ENCODE measurements around the gene MRGPRD.

Gene MRGPRD

GRCh38 chr11:68965901-68966853, 14.6 kb downstream of the MRGPRD start:
- DNase-seq, result no peak

DNA sequence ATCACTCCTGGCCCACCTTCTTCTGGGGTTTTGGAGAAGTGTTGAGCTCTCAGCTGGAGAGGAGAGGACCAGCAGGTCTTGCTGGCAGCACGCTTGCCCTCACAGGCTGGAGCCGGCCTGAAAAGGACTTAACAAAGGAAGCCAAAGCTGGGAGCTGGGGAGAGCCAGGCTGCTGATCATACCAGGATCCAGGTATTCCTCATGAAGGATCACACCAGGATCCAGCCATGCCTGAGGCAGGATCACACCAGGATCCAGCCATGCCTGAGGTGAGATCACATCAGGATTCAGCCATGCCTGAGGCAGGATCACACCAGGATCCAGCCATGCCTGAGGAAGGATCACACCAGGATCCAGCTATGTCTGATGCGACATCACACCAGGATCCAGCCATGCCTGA, 17.0 kb downstream of the MRGPRD start:
- DNase-seq, result no peak

- DNase-seq, result no peak
Observed at GRCh38 chr11:68962527-68963250, 18.1 kb downstream of the MRGPRD start.

GRCh38 chr11:68961245-68961644, 19.5 kb downstream of the MRGPRD start:
- no peak for DNase-seq

GRCh38 chr11:68960294-68961071, 20.3 kb downstream of the MRGPRD start:
- no peak for DNase-seq

- DNase-seq, result no peak
Observed at GRCh38 chr11:68959465-68960293, 21.1 kb downstream of the MRGPRD start.

DNA sequence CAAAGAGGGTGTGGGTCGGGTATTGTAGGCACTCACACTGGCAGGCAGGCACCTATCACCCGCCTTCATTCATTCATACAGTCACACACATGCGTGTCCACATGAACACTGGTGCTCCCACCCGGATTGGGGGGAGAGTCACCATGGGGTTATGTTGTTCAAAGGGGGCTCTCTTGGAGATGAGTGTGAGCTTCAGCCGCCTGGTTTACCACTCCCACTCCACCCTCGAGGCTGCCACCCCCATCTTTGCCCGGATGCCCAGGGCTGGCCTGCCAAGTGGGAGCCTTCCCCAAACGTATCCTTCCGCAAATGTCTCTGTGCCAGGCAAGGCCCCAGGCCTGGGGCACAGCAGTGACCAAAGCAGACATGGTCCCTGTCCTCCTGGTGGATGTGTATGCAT, 22.6 kb downstream of the MRGPRD start:
- DNase-seq, result no peak

DNA sequence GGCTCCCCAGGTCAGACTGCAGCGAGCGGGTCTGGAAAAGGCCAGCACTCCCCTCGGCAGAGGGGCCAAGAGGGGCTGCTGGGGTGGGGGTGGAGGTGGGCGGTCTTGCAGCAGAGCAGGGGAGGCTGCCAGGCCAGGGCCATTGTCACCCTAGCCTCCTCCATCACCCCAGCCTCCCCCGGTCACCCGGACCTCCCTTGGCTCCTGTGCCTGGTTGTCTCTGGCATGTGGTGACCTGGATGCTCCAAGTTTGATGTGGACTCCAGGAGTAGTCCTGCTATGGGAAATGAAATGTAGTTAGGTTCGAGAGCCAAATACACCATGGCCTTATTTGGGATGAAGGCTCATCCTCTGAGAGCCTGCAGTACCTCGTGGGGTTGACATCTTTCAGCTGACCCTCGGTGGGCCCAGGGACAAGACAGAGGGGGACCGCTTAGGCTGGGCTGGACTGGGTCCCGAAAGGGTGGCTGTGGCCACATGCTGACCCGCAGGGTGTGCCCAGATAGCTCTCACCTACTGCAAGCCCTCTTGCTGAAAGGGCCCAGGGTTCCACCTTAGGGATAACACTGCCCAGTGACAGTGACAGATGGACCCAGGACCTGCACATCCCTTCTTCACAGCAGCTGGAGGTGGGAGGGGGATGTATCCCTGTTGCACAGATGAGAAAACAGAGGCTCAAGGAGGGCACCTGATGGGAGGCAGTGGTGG, 24.1 kb downstream of the MRGPRD start:
- no peak for DNase-seq

DNA sequence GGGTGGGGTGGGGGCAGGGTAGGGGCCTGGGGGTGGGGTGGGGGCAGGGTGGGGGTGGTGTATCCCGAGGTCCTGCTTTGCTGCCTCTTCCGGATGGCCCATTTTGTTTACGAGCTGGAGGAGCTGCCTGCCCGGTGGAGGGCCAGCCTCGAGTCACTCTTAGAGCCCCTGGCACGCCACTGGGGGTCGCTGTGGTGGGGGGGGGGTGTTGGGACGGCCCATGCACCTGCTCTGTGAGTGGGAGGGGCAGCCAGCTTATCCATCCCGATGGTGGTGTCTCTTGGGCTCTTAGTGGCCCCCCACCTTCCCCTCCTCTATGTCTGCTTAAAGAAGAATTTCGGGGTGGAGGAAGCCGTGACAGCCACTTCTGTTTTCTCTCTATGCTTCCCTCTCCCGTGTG, 24.6 kb downstream of the MRGPRD start:
- DNase-seq, result peak; percentile 27

DNA sequence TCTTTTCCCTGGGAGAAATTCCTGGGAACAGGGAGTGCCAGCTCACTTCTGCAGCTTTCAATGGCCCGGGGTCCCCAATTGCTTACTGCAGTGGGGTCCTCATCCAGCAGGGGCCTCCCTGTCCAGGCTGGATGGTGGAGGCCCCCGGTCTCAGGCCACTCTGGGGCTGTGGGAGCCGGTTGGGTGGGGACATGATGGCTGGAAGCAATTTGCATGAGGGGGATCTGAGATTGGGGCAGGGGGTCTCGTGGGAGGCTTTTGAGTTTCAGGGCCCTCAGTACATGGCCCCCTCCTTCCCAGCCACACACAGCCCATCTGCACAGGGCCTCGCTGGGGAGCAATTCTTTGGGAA, 25.2 kb downstream of the MRGPRD start:
- no peak for DNase-seq

DNA sequence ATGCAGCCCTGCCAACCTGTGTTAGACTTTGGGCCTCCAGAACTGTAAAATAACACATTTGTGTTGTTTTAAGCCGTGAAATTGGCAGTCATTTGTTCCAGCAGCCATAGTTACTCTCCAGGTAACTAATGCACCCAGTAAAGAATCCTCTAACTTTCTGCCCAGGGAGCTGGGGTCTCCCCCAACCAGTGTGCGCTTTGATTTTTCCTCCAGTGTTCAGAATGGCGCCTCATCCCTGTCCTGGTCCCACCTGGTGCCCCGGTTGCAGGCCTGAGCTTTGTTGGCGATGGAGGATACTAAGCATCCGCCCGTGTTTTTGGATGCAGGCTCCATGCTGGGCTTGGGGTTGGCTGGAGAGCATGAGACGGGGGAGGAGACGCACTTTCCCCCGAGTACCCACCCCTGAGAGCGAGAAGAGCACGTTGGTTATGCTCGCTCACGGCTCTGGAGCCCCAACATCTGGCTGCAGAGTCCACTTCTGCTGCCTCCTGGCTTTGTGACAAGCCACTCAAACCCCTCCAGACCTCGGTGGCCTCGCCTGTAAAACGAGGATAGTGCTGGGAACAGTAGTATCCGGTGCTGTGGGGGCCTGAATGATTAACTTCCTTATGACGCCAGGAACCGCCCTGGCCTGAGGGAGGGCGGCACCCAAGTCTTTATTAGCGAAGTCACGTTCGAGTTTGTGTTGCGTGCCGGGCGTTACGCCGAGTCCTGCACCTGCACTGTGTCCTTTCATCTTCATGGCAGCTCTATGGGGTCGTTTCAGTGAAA, 25.8 kb downstream of the MRGPRD start:
- DNase-seq, result no peak

- DNase-seq, result no peak
Observed at GRCh38 chr11:68950762-68951161, 30.0 kb downstream of the MRGPRD start.

DNA sequence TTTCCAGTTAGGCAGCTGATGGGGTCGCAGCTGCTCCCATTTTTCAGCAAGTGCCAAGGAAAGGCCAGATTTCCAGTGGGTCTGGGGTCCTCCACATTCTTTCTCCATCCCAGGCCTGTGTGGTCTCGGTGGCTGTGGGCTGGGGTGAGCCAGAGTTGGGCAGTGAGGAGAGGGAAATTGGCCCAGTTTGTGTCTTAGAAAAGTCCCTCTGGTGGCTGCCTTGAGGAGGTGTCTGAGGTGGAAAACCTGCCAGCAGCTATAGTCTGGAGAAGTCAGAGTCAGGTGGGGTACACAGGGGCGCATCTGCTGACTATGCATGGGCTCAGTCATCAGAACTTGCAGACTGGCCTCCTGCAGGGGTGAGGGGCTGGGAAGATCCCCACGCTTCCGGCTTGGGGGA, 30.5 kb downstream of the MRGPRD start:
- DNase-seq, result peak; percentile 4

DNA sequence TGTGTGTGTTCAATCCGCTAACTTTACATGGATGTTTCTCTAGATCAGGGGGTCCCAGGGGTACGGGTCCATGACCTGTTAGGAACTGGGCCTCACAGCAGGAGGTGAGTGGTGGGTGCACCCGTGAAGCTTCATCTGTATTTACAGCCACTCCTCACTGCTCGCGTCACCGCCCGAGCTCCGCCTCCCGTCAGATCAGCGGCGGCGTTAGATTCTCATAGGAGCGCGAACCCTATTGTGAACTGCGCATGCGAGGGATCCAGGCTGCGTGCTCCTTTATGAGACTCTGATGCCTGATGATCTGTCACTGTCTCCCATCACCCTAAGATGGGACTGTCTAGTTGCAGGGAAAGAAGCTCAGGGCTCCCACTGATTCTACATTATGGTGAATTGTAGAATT, 31.9 kb downstream of the MRGPRD start:
- no peak for DNase-seq

DNA sequence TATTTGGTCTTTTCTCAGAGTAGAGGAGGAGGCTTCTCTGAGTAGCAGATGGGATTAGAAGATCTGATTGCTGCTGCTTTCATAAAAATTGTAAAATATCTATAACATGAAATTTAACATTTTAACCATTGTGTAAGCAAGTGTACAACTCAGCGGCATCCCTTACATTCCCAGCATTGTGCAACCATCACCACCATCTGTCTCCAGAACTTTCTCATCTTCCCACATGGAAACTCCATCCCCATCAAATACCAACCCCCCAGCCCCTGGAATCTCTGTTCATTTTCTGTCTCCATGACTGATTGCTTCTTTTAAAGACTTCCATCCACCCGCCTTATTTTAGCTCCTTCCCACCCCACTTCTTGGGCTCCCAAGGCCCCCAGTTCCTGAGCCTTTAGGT, 32.3 kb downstream of the MRGPRD start:
- no peak for DNase-seq

GRCh38 chr11:68947151-68947550, 33.6 kb downstream of the MRGPRD start:
- no peak for DNase-seq

DNA sequence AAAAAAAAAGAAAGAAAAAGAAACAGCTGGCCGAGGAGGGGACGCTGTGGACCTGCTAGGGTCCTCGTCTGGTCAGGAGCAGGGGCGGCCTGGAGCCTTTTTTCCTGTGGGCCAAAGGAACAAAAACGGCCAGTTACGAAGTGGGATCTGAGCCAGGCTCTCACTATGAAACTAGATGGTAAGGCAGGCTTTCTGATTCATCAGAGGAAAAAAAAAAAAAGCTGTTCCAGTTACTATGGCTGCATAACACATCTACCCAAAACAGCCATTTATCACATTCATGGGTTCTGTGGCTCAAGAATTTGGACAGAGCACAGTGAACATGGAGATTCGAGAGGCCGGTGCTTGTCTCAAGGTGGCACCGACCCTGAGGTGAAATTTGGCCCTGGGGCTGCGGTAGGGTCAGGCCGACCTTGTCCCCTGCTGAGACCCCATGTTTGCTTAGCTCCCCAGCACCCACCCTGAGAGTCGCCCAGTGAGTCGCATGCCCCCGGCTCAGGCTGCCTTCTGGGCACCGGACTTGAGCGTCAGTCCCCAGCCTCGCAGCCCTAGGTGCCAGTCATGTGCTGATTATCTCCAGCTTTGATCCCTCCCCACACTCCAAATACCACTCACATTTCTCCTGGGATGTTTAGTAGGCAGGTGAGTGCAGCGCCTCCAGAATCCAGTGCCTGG, 34.2 kb downstream of the MRGPRD start:
- DNase-seq, result no peak

DNA sequence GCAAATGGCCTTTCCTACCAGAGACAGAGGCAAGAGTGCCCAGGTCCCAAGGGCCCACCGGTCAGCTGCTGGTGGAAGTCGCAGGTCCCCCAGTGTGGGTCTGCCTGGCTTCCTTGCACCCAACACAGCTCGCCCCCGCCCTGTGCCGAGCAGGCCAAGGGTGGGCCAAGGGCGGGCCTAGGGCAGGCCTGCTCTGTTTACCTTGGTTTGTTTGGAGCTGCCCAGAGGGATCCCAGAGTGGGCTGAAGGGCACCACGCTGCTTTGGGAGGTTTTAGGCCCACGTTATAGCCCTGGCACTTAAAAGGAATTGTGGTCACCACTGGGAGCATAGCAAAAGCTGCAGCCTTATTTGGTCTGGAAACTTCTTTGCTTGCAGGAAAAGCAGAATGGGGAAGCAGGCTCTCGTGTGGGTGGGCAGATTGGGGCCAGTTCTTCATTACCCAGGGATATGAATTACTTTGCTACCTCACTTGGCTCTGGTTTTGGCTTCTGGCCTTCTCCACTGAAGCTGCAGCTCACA, 38.0 kb downstream of the MRGPRD start:
- no peak for DNase-seq

- no peak for DNase-seq
Observed at GRCh38 chr11:68942095-68942620, 38.6 kb downstream of the MRGPRD start.

Measured in activated CD4-positive, alpha-beta T cell treated with anti-CD3 and anti-CD28 coated beads, Interleukin-10, Interleukin-2, amounts not matched to agents 100 ng/mL and 50 ng/mL, durations not matched to agents 16 hours and 8 hours (primary cell).